Vagina (tissue), 2 donors: ENCODE results near the gene PDCD10. TPM values are rescaled to one million over a fixed set of nuclear protein-coding genes. Genes with fewer than 3 reads are reported as not detected.

Experiments
- DNase-seq, 2 donors: peaks; one replicate each; pipeline ENCODE4 v3.0.0-alpha.2; 2017; ENCODE audit errors: extremely low spot score in 2 of 2
- H3K27ac ChIP-seq: fragments of 200-600 bp; sonication (generic); one replicate; pipeline ENCODE4 v1.5.1; 2019
- H3K27me3 ChIP-seq: fragments of 200-600 bp; sonication (generic); one replicate; pipeline ENCODE4 v1.5.1; 2019
- H3K36me3 ChIP-seq, 2 donors: fragments of 200-600 bp; sonication (generic); one replicate each; pipeline ENCODE4 v1.5.1; 2017 to 2019
- H3K4me1 ChIP-seq: fragments of 200-600 bp; sonication (generic); one replicate; pipeline ENCODE4 v1.5.1; 2019
- H3K4me3 ChIP-seq, 2 donors: fragments of 200-600 bp; sonication (generic); 1 replicate in 1 of 2; 2 replicates in 1 of 2; pipeline ENCODE4 v1.5.1; 2016 to 2019
- H3K9me3 ChIP-seq: fragments of 200-600 bp; sonication (generic); one replicate; pipeline ENCODE4 v1.5.1; 2019
- POLR2A ChIP-seq, 2 donors: fragments of 450-650 bp; IDR thresholded peaks; one replicate each; pipeline ENCODE4 v1.6.1; 2017; ENCODE audit warnings: antibody characterized with exemption in 2 of 2, mild to moderate bottlenecking in 2 of 2, moderate library complexity in 2 of 2
- POLR2AphosphoS5 ChIP-seq, 2 donors: sonication (generic); formaldehyde crosslinking; IDR thresholded peaks; one replicate each; pipeline ENCODE4 v1.9.0; 2017; ENCODE audit warnings: antibody characterized with exemption in 2 of 2, mild to moderate bottlenecking in 2 of 2, low read depth in 1 of 2; ENCODE audit not compliant: insufficient read depth in 1 of 2
- intact Hi-C: fragments of 100-400 bp; cut with DNase I; formaldehyde crosslinking; loops from one replicate; pipeline ENCODE4 v1.15.1; 2023
- total RNA-seq: library from RNA; depleted of rRNA; stranded (reverse); fragments of >200 nt; gene quantifications from one replicate; pipeline ENCODE4 v1.2.3, GENCODE V29; 2016
- TF ChIP-seq, protein P1 (sequence below), 3 experiments: fragments of 450-650 bp in 2 of 3; fragments of 200-600 bp in 1 of 3; sonication (generic) in 1 of 3; IDR thresholded peaks; one replicate each; pipeline ENCODE4 v1.5.1; 2017 to 2019; ENCODE audit warnings: antibody characterized with exemption in 3 of 3, mild to moderate bottlenecking in 2 of 3, moderate library complexity in 2 of 3

Gene PDCD10
- total RNA-seq, 1 donor from 2014 or later, result 71.7 TPM

DNA sequence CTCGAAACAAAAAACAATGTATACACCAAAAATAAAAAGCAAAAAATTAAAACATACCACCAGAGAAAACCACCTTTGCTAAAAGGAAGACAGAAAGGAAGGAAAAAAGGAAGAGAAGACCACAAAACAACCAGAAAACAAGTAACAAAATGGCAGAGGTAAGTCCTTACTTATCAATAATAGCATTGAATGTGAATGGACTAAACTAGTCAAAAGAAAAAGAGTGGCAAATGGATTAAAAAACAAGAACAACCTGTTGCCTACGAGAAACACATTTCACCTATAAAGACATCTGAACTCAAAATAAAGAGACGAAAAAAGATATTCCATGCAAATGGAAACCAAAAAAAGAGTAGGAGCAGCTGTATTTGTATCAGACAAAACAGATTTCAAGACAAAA, 22.2 kb downstream of the PDCD10 start:
- TF ChIP-seq POLR2AphosphoS5 (IDR thresholded peaks at IDR 0.05; ENCODE audit: insufficient read depth in 1 of 2, low read depth in 1 of 2) (no peak), POLR2A (IDR thresholded peaks at IDR 0.05) (no peak)
- TF ChIP-seq, protein P1, sequence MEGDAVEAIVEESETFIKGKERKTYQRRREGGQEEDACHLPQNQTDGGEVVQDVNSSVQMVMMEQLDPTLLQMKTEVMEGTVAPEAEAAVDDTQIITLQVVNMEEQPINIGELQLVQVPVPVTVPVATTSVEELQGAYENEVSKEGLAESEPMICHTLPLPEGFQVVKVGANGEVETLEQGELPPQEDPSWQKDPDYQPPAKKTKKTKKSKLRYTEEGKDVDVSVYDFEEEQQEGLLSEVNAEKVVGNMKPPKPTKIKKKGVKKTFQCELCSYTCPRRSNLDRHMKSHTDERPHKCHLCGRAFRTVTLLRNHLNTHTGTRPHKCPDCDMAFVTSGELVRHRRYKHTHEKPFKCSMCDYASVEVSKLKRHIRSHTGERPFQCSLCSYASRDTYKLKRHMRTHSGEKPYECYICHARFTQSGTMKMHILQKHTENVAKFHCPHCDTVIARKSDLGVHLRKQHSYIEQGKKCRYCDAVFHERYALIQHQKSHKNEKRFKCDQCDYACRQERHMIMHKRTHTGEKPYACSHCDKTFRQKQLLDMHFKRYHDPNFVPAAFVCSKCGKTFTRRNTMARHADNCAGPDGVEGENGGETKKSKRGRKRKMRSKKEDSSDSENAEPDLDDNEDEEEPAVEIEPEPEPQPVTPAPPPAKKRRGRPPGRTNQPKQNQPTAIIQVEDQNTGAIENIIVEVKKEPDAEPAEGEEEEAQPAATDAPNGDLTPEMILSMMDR (IDR thresholded peaks at IDR 0.05), result no peak
- no peaks in the 10 kb centered on the region for H3K9me3 ChIP-seq

DNA sequence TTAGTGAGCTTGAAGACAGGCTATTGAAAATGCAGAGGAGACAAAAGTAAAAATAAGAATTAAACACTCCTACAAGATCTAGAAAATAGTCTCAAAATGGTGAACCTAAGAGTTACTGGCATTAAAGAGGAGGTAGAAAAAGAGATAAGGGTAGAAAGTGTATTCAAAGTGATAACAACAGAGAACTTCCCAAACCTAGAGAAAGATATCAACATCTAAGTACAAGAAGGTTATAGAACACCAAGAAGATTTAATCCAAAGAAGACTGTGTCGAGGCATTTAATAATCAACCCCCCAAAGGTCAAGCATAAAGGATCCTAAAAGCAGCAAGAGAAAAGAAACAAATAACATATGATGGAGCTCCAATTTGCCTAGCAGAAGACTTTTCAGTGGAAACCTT, 23.3 kb downstream of the PDCD10 start:
- peaks cover 0 to 24% of the 10 kb centered on the region in 2 donors for H3K36me3 ChIP-seq
- no peak overlapping the region for H3K4me3 ChIP-seq
- TF ChIP-seq POLR2A (IDR thresholded peaks at IDR 0.05) (no peak), POLR2AphosphoS5 (IDR thresholded peaks at IDR 0.05; ENCODE audit: insufficient read depth in 1 of 2, low read depth in 1 of 2) (no peak)
- TF ChIP-seq, protein P1 (IDR thresholded peaks at IDR 0.05), result no peak
- no peak for DNase-seq
- intact Hi-C loops, result no loop called here
- H3K9me3 ChIP-seq, result no peaks in the 10 kb centered on the region
- H3K27ac ChIP-seq, result no peak overlapping the region
- no peaks in the 10 kb centered on the region for H3K27me3 ChIP-seq
- H3K4me1 ChIP-seq, result no peaks in the 10 kb centered on the region

More for the DNA sequence above, 22.2 kb downstream of the PDCD10 start:
- no peak for DNase-seq
- Histone ChIP-seq H3K4me1 (no peaks in the 10 kb centered on the region), H3K36me3 (peaks cover 0 to 21% of the 10 kb centered on the region in 2 donors), H3K27ac (no peak overlapping the region), H3K4me3 (no peak overlapping the region), H3K27me3 (no peaks in the 10 kb centered on the region)
- intact Hi-C loops, result no loop called here

DNA sequence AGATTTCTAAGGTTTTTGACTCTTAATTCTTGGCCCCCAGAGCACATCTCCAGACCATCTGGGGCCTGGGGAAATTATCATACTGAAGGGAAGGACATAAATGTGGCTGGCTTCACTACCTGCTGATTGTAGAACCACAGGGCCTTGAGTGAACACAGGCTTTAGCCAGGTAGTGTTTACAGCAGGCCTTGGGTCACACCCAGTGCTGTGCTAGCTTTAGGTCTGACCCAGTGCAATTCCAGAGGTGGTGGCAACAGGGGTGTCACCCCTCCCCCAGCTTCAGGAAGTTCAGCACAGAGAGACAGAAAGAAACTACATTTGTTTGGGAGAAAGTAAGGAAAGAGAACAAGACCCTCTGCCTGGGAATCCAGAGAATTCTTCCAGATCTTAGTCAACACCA, 24.1 kb downstream of the PDCD10 start:
- Histone ChIP-seq H3K27me3 (no peaks in the 10 kb centered on the region), H3K4me1 (peaks cover 9% of the 10 kb centered on the region), H3K36me3 (peaks cover 0 to 24% of the 10 kb centered on the region in 2 donors), H3K4me3 (no peak overlapping the region), H3K27ac (no peak overlapping the region), H3K9me3 (no peaks in the 10 kb centered on the region)
- no peak for DNase-seq
- intact Hi-C loops, result no loop called here
- TF ChIP-seq POLR2A (IDR thresholded peaks at IDR 0.05) (no peak), POLR2AphosphoS5 (IDR thresholded peaks at IDR 0.05; ENCODE audit: insufficient read depth in 1 of 2, low read depth in 1 of 2) (no peak)
- TF ChIP-seq, protein P1 (IDR thresholded peaks at IDR 0.05), result no peak

DNA sequence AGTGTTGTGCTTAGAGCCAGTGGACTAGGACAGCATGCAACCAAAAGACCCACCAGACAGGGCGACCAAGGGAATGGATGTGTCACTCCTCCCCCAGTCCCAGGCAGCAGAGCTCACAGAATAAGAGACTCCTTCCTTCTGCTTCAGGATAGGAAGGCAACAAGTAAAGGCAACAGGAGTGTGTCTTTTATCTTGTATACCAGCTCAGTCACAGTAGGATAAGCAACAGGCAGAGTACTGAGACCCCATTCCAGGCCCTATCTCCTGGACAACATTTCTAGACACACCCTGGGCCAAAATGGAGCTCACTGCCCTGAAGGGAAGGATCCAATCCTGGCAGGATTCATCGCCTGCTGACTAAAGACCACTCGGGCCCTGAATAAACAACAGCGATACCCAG, 25.0 kb downstream of the PDCD10 start:
- peaks cover 0 to 24% of the 10 kb centered on the region in 2 donors for H3K36me3 ChIP-seq
- no peak overlapping the region for H3K4me3 ChIP-seq
- no peak for DNase-seq
- intact Hi-C loops, result no loop called here
- no peak overlapping the region for H3K27ac ChIP-seq
- H3K4me1 ChIP-seq, result peaks cover 10% of the 10 kb centered on the region
- H3K27me3 ChIP-seq, result no peaks in the 10 kb centered on the region
- H3K9me3 ChIP-seq, result no peaks in the 10 kb centered on the region
- TF ChIP-seq, protein P1 (IDR thresholded peaks at IDR 0.05), result no peak
- TF ChIP-seq POLR2AphosphoS5 (IDR thresholded peaks at IDR 0.05; ENCODE audit: insufficient read depth in 1 of 2, low read depth in 1 of 2), result no peak
- no peak for TF ChIP-seq POLR2A (IDR thresholded peaks at IDR 0.05)

DNA sequence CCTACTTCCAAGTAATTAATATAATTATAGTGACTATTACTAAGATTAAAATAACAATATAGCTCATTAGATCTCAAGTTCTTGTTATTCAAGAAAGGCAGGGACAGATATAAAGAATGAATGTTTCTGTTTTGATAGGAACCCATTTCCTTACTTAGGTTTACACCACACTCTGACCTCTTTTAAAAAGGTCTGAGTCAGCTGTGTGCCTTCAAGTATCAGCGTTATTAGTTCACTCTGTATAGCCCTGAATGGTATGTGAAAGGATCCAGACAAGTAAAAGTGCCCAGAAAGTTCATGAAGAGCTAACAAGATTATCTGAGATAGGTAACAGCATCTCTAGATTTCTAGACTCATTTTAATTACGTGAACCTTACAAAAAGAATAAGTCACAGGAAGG, 28.9 kb downstream of the PDCD10 start:
- intact Hi-C loops, result no loop called here
- H3K27me3 ChIP-seq, result no peaks in the 10 kb centered on the region
- H3K9me3 ChIP-seq, result no peaks in the 10 kb centered on the region
- no peak overlapping the region for H3K27ac ChIP-seq
- no peak overlapping the region for H3K4me3 ChIP-seq
- peaks cover 10% of the 10 kb centered on the region for H3K4me1 ChIP-seq
- no peak for DNase-seq
- H3K36me3 ChIP-seq, result peaks cover 0 to 24% of the 10 kb centered on the region in 2 donors
- no peak for TF ChIP-seq POLR2AphosphoS5 (IDR thresholded peaks at IDR 0.05; ENCODE audit: insufficient read depth in 1 of 2, low read depth in 1 of 2)
- no peak for TF ChIP-seq POLR2A (IDR thresholded peaks at IDR 0.05)
- TF ChIP-seq, protein P1 (IDR thresholded peaks at IDR 0.05), result no peak
